ENCODE results near the gene MKNK2.

The MKNK2 gene

DNA sequence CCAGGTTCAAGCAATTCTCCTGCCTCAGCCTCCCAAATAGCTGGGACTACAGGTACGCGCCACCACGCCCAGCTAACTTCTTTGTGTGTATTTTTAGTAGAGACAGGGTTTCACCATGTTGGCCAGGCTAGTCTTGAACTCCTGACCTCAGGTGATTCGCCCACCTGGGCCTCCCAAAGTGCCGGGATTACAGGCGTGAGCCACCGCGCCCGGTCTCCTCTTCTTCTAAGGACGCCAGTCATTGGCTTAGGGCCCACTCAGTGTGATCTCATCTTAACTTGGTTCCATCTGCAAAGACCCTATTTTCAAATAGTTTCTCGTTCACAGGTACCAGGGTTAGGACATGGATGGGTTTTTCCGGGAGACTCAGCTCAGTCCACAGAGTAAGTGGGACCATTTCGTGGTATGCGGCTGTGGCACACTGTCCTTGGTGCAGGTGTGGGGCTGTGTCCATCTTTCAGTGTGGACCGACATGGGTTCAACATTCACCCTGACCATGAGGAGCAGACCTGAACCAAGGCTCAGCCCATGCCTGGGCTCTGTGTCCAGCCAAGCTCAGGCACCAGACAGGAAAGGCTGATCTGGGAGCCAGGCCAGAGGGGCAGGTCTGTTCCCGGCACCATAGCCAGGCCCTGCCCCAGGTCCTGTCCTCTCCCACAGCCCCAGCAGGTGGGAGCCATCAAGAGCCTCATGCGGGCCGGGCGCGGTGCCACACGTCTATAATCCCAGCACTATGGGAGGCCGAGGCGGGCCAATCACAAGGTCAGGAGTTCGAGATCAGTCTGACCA is 2.8 kb upstream of the MKNK2 start:
- Histone ChIP-seq H3K4me3 (ENCODE audit: insufficient read length, low read depth) (no peak overlapping the region), H3K36me3 (ENCODE audit: insufficient read depth, insufficient read length, low read length) (peaks cover 8% of the 10 kb centered on the region), H3K9me3 (ENCODE audit: insufficient read depth, low read length) (no peaks in the 10 kb centered on the region), H3K9ac (ENCODE audit: insufficient read length, low read depth) (no peak overlapping the region), H3K27me3 (ENCODE audit: insufficient read depth, insufficient read length) (no peaks in the 10 kb centered on the region), H3K4me1 (ENCODE audit: insufficient read depth, insufficient read length) (peaks cover 51% of the 10 kb centered on the region)
- DNase-seq (ENCODE audit: low read depth, low spot score), result no peak
- TF ChIP-seq SUZ12 (IDR thresholded peaks at IDR 0.05; ENCODE audit: extremely low read depth, insufficient read depth, insufficient read length) (no peak), ZNF274 (IDR thresholded peaks at IDR 0.05; ENCODE audit: low read depth, low read length) (no peak), YY1 (IDR thresholded peaks at IDR 0.05; ENCODE audit: insufficient read depth, insufficient read length) (no peak)

DNA sequence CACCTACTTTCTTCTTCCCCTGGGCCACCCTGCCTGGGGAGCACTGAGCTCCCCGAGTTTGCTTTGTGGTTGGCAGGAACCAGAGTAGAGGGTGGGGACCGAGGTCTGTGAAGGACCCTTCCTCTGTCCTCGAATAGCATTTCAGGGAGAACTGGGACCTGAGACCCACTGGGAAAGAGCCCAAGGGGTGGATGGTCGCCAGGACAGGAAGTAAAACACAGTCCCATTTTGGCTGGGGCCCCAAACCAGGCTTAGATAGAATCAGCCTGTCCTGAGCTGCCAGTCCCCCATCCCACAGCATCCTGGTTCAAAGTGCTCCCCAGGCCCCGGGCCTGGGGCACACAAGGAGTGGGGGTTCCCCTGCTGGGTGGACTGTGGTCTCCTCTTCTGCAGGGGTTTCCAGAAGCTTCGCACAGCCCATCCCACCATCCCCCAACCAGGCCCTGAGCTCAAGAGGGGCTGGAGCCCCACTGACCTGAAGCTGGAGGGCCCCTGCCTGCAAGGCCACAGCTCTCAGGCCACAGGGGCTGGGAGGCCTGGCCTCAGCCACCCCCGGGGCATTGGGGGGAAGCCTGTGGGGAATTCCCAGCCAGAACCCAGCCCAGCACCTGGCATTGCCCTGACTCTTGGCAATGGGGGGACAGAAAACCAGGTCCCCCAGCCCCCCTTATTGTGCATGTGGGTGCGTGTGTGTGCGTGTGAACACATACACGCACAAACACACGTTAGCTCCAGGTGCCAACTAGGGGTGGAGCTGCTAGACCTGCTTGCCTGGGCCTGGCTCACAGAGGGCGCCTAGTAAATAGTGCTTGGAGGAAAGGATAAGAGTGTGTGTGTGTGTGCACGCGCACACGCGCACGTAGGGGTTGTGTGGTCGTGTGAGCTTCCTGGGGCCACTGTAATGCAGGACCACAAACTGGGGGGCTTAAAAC is 995 bp upstream of the MKNK2 start:
- H3K9me3 ChIP-seq (ENCODE audit: insufficient read depth, low read length), result no peaks in the 10 kb centered on the region
- no peaks in the 10 kb centered on the region for H3K27me3 ChIP-seq (ENCODE audit: insufficient read depth, insufficient read length)
- H3K36me3 ChIP-seq (ENCODE audit: insufficient read depth, insufficient read length, low read length), result peaks cover 22% of the 10 kb centered on the region
- DNase-seq (ENCODE audit: low read depth, low spot score), result no peak
- TF ChIP-seq YY1 (IDR thresholded peaks at IDR 0.05; ENCODE audit: insufficient read depth, insufficient read length), result no peak
- peak overlapping the region; percentile 47 for H3K4me3 ChIP-seq (ENCODE audit: insufficient read length, low read depth)
- peak overlapping the region; percentile 93 for H3K9ac ChIP-seq (ENCODE audit: insufficient read length, low read depth)
- peaks cover 50% of the 10 kb centered on the region for H3K4me1 ChIP-seq (ENCODE audit: insufficient read depth, insufficient read length)

DNA sequence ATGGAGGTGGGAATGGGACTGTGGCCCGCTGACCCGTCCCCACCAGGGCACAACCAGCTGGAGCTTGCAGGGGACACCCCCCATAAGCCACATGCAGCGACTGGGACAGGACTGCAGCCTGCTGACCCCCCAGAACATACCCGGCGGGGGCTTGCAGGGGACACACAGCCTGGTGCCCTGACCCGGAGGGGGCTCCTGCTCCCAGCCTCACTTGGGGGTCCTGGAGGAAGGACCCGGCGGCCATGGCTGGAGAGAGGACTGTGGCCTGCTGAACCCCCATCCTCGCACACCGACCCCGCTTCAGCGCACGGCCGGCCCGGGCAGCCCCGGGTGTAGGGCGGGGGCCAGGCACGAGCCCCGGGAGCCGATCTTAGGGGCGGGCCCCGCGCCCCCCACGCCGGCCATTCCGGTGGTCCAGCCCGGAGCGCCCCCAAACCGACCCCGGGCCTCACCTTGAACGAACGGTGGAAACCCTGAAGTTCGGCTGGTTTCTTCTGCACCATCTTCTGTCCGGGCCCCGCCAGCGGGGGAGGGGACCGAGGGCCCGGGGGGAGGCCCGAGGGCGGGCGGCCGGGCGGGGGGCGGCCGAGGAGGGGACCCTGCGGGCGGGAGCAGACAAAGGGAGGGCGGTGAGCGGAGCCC is 574 bp downstream of the MKNK2 start:
- H3K27me3 ChIP-seq (ENCODE audit: insufficient read depth, insufficient read length), result no peaks in the 10 kb centered on the region
- peaks cover 40% of the 10 kb centered on the region for H3K4me1 ChIP-seq (ENCODE audit: insufficient read depth, insufficient read length)
- DNase-seq (ENCODE audit: low read depth, low spot score), result no peak
- no peaks in the 10 kb centered on the region for H3K9me3 ChIP-seq (ENCODE audit: insufficient read depth, low read length)
- TF ChIP-seq ZNF274 (IDR thresholded peaks at IDR 0.05; ENCODE audit: low read depth, low read length) (no peak), SUZ12 (IDR thresholded peaks at IDR 0.05; ENCODE audit: extremely low read depth, insufficient read depth, insufficient read length) (no peak), YY1 (IDR thresholded peaks at IDR 0.05; ENCODE audit: insufficient read depth, insufficient read length) (no peak)
- peak overlapping the region; percentile 97 for H3K4me3 ChIP-seq (ENCODE audit: insufficient read length, low read depth)
- H3K9ac ChIP-seq (ENCODE audit: insufficient read length, low read depth), result peak overlapping the region; percentile 95
- peaks cover 38% of the 10 kb centered on the region for H3K36me3 ChIP-seq (ENCODE audit: insufficient read depth, insufficient read length, low read length)

DNA sequence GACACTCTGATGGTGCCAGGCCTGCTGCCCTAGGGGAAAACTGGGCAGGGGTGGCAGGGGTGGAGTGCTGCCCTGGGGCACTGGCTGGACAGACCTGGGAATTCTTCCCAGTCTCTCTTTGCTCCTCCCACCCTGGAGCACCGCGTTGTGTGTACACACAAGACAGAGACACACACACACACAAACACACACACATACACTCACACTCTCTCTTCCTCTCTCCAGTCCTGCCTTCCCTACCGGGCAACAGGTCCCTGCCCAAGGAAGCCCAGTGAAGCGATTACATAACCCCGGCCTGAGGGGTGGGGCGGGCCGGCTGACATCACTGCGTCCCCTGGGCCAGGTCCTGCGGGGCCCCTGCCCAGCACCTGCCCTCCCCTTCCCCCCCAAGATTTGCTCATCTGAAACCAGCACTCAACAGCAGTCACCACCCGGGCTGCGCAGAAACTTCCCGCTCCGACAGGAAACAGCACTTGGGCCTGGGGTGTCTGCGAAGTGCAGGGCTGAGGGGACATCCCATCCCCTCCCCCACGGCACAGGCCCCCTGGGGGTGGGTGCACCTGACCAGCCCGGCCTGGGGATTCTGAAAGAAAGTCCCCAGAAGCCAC is 1.2 kb downstream of the MKNK2 start:
- H3K27me3 ChIP-seq (ENCODE audit: insufficient read depth, insufficient read length), result no peaks in the 10 kb centered on the region
- H3K4me3 ChIP-seq (ENCODE audit: insufficient read length, low read depth), result peak overlapping the region; percentile 97
- peaks cover 44% of the 10 kb centered on the region for H3K36me3 ChIP-seq (ENCODE audit: insufficient read depth, insufficient read length, low read length)
- H3K9me3 ChIP-seq (ENCODE audit: insufficient read depth, low read length), result no peaks in the 10 kb centered on the region
- H3K4me1 ChIP-seq (ENCODE audit: insufficient read depth, insufficient read length), result peaks cover 40% of the 10 kb centered on the region
- no peak for DNase-seq (ENCODE audit: low read depth, low spot score)
- TF ChIP-seq YY1 (IDR thresholded peaks at IDR 0.05; ENCODE audit: insufficient read depth, insufficient read length) (no peak), ZNF274 (IDR thresholded peaks at IDR 0.05; ENCODE audit: low read depth, low read length) (no peak), SUZ12 (IDR thresholded peaks at IDR 0.05; ENCODE audit: extremely low read depth, insufficient read depth, insufficient read length) (no peak)
- peak overlapping the region; percentile 95 for H3K9ac ChIP-seq (ENCODE audit: insufficient read length, low read depth)

DNA sequence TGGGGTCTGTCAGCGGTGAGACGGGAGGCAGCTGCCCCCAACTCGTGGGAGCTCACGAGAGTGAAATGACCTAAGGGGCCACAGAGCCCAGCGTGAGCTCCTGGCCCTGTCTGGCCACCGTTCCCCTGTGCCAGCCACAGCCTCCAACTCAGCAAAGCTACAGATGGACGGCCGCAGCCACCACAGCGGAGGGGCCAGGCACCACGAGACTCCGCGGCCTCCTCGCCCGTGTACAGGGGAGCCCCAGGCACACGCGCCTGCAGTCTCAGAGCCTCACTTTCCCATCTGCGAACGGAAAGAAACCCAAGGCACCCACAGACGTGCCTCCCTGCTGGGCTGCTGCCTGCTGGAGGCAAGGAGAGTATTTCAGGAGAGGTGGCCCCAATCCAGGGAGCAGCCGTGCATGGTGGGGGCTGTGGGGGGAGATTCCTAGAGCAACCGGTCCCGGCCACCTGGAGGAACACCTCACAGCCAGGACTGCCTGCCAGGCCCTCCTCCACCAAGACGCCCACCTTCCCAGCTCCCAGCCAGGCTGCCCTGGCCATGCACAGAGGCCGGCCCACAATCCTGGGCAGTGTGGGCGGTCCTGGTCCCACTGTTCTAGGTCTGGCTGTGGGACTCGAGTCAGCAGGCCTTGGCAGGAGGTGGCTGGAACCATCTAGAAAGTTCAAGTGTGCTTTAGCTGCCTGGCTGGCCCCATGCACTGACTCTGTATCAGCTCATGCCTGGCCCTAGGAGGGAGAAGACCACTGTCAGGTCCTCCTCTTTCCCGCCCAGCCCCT is 1.9 kb downstream of the MKNK2 start:
- H3K4me1 ChIP-seq (ENCODE audit: insufficient read depth, insufficient read length), result peaks cover 41% of the 10 kb centered on the region
- peaks cover 49% of the 10 kb centered on the region for H3K36me3 ChIP-seq (ENCODE audit: insufficient read depth, insufficient read length, low read length)

More for the DNA sequence above, 1.9 kb downstream of the MKNK2 start:
- no peaks in the 10 kb centered on the region for H3K9me3 ChIP-seq (ENCODE audit: insufficient read depth, low read length)
- DNase-seq (ENCODE audit: low read depth, low spot score), result no peak
- H3K27me3 ChIP-seq (ENCODE audit: insufficient read depth, insufficient read length), result no peaks in the 10 kb centered on the region
- TF ChIP-seq SUZ12 (IDR thresholded peaks at IDR 0.05; ENCODE audit: extremely low read depth, insufficient read depth, insufficient read length) (no peak), ZNF274 (IDR thresholded peaks at IDR 0.05; ENCODE audit: low read depth, low read length) (no peak), YY1 (IDR thresholded peaks at IDR 0.05; ENCODE audit: insufficient read depth, insufficient read length) (no peak)
- peak overlapping the region; percentile 46 for H3K9ac ChIP-seq (ENCODE audit: insufficient read length, low read depth)
- H3K4me3 ChIP-seq (ENCODE audit: insufficient read length, low read depth), result peak overlapping the region; percentile 97

Measured in NT2/D1 (cell line).